Metanephros (tissue), 2 donors: Measurements from ENCODE around the gene HSD17B4. TPM values are rescaled to one million over a fixed set of nuclear protein-coding genes. Genes with fewer than 3 reads are reported as not detected.

Experiments used
- small RNA-seq: library from RNA; depleted of rRNA; stranded (forward); fragments of <200 nt; gene quantifications from one replicate; pipeline ENCODE3, GENCODE V24; 2014; ENCODE audit warnings: low replicate concordance
- total RNA-seq: library from RNA; depleted of rRNA; stranded (reverse); fragments of >200 nt; gene quantifications from one replicate; pipeline ENCODE4 v1.2.3, GENCODE V29; 2014

The HSD17B4 gene
- 144 TPM for total RNA-seq

GRCh38 chr5:119452373-119453039 lies at the start of gene HSD17B4:
Gene HSD17B4, plus strand, starts transcription at chr5:119452497. Its CDS starts 79 bp downstream, at chr5:119452576.

Small RNA genes lying within 50 kb of the gene (small RNA-seq; reads per million reads assigned to genes)
- gene RNA5SP190: not detected

Other genes with a start within 250 kb of the HSD17B4 start
- 35.0 TPM for gene TNFAIP8, start 96.5 kb upstream of the HSD17B4 start, total RNA-seq
- gene FAM170A, start 177.1 kb downstream of the HSD17B4 start, total RNA-seq: not detected